Gastroesophageal sphincter (tissue), 3 donors: Measurements from ENCODE around the gene BORCS5.

Source experiments
- CTCF ChIP-seq, 4 experiments: fragments of 200-600 bp in 2 of 4; fragments of 450-650 bp in 2 of 4; sonication (generic) in 1 of 4; IDR thresholded peaks; one replicate each; pipeline ENCODE4 v1.5.1; 2017 to 2019; ENCODE audit warnings: antibody characterized with exemption in 4 of 4, mild to moderate bottlenecking in 2 of 4, moderate library complexity in 2 of 4
- EP300 ChIP-seq: sonication (generic); formaldehyde crosslinking; IDR thresholded peaks from one replicate; pipeline ENCODE4 v1.6.1; 2017; ENCODE audit warnings: antibody characterized with exemption, mild to moderate bottlenecking
- POLR2A ChIP-seq, 2 donors: fragments of 450-650 bp; IDR thresholded peaks; one replicate each; pipeline ENCODE4 v1.6.1; 2017; ENCODE audit warnings: antibody characterized with exemption in 2 of 2, mild to moderate bottlenecking in 2 of 2, moderate library complexity in 1 of 2
- POLR2AphosphoS5 ChIP-seq: sonication (generic); formaldehyde crosslinking; IDR thresholded peaks from one replicate; pipeline ENCODE4 v1.6.1; 2017; ENCODE audit warnings: antibody characterized with exemption

DNA sequence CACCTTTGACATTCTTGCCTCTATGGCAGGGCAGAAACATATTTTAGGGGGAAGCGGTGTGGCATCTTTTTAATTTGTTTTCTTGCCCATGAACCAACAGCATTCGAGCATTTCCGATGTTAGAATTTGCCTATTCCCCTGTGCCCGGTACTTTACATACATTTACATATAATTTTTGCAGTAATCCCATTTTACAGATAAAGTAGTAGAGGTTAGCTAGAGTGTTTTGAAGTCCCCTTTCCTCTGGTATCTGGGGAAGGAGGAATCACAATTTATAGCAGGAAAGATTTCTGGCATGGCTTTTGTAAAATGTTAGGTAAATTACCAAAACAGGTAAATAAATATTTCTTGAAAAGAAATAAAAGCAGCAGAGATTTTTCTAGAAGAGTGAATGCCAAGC, 1.6 kb downstream of the BORCS5 start:
- TF ChIP-seq POLR2AphosphoS5, result no peak
- no peak for TF ChIP-seq CTCF (IDR thresholded peaks at IDR 0.05)
- TF ChIP-seq POLR2A (IDR thresholded peaks at IDR 0.05), result no peak
- no peak for TF ChIP-seq EP300
